AG20443 (cell line): ENCODE data around the gene MDH1B.
"Not testable (repeated sequence)": the region's sequence is repeated elsewhere in the genome, so short reads cannot be mapped to it uniquely, and the experiment has no call there.

ENCODE experiments used
- DNase-seq: peaks from one replicate; pipeline ENCODE4 v3.0.0; 2012; ENCODE audit warnings: low spot score, mixed read lengths

Gene MDH1B

GRCh38 chr2:206766057-206766930 is 1.2 kb upstream of the MDH1B start:
- DNase-seq, result no peak

GRCh38 chr2:206764673-206765241 is 371 bp downstream of the MDH1B start:
- DNase-seq, result no peak

- DNase-seq, result no peak
Measured at GRCh38 chr2:206756816-206757215, 8.3 kb downstream of the MDH1B start.

DNA sequence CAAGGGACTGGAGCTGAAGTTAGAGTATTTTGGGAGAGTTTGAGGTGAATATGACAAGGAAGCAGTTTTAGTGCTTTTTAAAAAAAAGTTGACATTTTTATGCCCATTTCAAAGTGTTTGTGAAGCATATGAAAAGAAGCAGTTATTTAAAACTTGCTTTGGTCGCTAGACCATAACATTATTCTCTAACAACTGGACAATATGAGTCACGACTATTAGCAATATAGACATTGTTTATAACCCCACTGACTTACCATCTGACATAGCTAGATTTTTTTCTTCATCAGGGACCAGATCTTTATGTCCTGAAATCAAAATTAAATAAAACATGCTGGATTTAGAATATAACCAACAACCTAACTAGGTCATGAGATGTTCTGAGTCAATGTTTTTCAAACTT is 24.3 kb downstream of the MDH1B start:
- no peak for DNase-seq

DNA sequence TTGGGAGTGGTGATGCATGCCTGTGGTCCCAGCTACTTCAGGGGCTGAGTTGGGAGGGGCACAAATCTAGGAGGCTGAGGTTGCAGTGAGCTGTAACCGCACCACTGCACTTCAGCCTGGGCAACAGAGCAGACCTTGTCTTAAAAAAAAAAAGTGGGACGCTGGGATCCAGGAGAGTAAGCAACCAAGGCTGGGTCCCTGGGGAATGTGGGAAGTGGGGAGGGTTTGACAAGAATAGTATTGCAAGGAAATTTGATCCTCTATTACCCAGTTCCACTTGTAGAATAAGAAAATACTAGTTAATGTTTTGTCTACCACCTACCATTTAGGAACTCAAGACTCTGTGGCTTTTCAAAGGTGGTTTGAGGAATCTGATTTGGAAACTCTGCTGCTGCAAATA is 25.9 kb downstream of the MDH1B start:
- DNase-seq, result no peak

- DNase-seq, result no peak
Measured at GRCh38 chr2:206736935-206737334, 28.2 kb downstream of the MDH1B start.

GRCh38 chr2:206733341-206733740 is 31.8 kb downstream of the MDH1B start:
- DNase-seq, result no peak

- no peak for DNase-seq
Measured at GRCh38 chr2:206728277-206729199, 36.6 kb downstream of the MDH1B start.

GRCh38 chr2:206727287-206727686 is 37.8 kb downstream of the MDH1B start:
- no peak for DNase-seq

GRCh38 chr2:206723288-206723687 is 41.8 kb downstream of the MDH1B start:
- DNase-seq, result no peak

- DNase-seq, result no peak
Measured at GRCh38 chr2:206721256-206721920, 43.7 kb downstream of the MDH1B start.

- no peak for DNase-seq
Measured at GRCh38 chr2:206718296-206718695, 46.8 kb downstream of the MDH1B start, which contains the start of gene DYTN. DYTN (minus strand) TSS chr2:206718396; CDS start chr2:206718279, 117 bp downstream.

DNA sequence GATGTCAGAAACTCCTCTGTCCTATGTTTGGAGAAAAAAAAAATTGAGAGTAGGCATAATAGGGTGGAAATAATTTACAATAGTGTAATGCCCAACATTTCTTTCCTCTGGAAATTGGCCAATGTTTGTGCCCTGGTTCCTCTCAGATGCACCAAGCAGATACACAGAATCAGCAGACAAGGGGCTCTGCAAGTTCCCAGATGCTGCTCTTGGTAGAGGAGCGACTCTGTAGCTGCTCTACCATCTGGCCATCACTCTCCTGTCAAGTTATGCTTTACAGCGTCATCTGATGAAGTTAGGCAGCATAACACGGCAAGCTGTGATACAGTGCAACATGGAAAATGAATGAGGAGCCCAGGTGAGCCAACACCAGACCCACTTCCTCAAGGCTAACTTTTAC is 48.5 kb downstream of the MDH1B start:
- no peak for DNase-seq

- DNase-seq, result not testable (repeated sequence)
Measured at GRCh38 chr2:206715183-206715582, 49.9 kb downstream of the MDH1B start.

DNA sequence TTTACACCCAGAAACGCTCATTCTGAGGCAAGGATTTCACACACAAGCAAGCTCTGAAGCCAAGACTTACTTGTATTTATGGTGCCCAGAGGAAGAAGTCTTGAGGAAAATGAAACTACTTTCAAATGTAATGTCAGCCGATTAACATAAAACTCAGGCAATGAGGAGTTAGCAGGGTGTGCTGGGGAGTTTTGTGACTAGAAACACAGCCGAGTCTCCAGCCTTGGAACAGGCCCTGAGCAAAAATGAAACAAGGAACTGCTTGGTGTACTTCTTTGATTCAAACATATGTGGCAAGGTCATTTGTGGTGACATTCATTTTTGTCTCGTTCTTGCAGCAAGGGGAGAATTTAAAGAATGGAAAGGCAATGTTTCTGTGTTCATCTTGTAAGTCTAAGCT is 51.4 kb downstream of the MDH1B start:
- DNase-seq, result no peak

GRCh38 chr2:206708286-206708685 is 56.8 kb downstream of the MDH1B start:
- DNase-seq, result no peak

- no peak for DNase-seq
Measured at GRCh38 chr2:206707164-206707701, 57.9 kb downstream of the MDH1B start.

GRCh38 chr2:206701952-206702605 is 63.0 kb downstream of the MDH1B start:
- DNase-seq, result no peak

- no peak for DNase-seq
Measured at GRCh38 chr2:206700156-206700555, 65.0 kb downstream of the MDH1B start.

GRCh38 chr2:206698811-206699210 is 66.3 kb downstream of the MDH1B start:
- DNase-seq, result no peak

DNA sequence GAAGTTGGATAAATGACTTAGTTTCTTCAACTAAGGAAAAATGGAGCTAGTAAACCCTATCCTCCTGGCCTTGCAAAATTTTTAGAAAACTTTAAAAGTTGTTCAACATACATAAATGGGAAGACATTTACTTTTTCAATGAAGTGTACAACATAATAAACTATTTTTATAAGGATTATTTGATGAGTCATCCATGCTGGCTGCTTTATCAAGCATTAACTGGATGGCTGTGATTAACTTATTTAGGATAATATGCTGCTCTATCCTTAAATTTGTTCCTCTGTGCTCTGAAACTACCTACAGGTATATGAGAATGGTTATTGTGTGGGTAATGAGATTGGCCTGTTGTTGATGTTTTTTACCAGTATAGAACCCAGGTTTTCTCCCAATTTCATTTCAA is 68.2 kb downstream of the MDH1B start:
- DNase-seq, result no peak
